GM21529 (cell line): ENCODE data around the gene MAP3K9.
A peak's percentile ranks its signal among the peaks of the same experiment; 100 is the strongest.

Experiments
- ATAC-seq: cut with Tn5 transposase; IDR thresholded peaks from one replicate; pipeline ENCODE4 v1.9.1; 2021; ENCODE audit not compliant: unreplicated experiment

MAP3K9 gene

DNA sequence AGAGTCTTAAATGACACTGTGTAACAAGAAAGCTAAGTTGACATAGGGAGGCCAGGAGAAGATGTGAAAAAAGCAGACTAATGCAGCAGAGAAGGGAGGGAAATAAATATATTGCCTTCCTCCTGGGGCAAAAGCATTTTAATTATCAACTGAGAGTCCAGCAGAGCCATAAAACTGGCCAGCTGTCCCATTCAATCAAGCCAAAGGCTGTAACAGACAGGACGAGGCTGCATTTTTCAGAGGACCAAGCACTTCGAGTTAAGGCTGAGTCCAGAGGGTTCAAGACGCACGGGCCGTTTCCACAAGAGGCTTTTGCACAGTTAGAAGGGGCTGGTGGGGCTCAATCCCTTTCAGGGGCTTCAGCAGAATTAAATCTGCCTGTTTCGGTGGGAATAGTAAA lies 20.4 kb downstream of the MAP3K9 start:
- ATAC-seq: no peak

DNA sequence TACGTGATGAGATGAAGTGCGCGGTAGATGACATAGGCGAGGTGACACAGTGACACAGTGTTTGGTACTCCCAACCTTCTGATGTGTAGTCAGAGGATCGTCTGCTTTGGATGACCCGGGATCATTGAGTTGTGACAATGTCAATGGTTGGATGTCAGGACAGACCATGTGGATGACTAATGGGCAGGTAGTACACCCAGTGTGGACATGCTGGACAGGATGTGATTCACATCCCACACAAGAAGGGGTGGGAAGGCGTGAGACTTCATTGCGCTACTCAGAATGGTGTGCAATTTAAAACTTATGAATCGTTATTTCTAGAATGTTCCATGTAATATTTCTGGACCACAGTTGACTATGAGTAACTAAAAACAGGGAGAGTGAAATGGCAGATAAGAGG lies 23.8 kb downstream of the MAP3K9 start:
- no peak for ATAC-seq

DNA sequence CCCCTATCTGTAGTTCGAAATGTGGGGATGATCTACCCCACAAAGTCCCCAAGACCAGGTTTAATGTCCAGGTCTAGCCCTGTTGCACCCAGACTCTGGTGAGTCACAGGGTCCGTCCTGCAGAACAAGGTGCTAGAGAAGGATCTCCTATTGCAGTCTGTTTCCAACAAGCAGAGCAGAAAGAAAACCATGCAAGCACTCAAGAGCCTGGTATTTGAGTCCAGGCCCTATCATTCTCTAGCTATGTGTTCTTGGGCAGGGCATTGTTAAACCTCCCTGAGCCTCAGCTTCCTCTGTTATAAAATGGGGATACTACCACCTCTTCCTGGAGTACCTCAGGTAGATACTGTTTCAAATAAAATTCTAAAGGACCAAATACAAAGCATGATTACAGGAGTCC lies 24.4 kb downstream of the MAP3K9 start:
- no peak for ATAC-seq

DNA sequence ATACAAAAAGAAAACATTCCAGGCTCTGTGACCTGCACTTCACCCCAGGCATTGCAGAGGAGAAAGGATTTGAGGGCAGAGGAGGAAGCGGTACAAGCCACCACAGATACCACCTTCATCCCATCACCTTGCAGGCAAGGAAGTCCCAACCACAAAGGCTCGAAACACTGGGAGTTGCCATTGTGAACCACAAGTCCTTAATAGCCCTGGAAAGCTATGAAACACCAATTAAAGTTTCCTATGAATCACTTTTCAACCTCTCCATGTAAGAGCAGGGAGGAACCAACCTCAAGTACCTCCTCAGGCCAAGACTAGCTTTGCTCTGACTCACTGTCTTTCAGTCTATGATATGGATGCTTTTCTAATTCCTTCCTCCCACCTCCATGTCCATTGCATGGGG lies 27.0 kb downstream of the MAP3K9 start:
- ATAC-seq: no peak

DNA sequence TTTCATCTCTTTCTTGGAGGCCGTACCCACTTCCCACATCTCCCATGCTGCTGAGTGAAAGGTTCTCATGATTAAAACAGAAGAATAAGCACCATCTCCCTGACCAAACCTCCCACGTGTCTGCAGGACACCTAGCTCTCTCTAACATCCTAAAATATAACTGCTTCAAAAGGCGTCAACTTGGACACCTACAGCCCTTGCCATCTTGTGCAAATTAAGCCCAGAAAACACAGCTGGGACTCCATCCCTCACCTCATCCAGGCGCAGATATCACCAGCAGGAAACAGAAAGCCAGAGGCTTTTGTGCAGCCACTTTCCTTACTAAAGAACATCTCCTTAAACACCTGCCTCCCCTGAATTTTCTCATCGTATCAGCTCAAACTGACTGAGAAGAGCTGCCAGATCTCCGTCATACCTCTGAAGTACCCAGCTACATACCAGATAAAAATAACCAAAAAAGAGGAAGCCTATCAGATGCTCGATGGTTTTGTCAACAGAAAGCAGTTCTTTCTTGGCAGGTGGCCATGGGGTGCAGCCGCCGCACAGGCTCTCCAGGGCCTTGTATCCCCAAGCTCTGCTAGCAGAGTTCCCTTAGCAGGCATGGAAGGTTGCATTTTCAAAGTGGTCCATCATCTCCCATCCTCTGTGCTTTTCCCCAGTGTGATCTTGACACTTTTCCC lies 28.8 kb downstream of the MAP3K9 start:
- peak; percentile 73 for ATAC-seq

DNA sequence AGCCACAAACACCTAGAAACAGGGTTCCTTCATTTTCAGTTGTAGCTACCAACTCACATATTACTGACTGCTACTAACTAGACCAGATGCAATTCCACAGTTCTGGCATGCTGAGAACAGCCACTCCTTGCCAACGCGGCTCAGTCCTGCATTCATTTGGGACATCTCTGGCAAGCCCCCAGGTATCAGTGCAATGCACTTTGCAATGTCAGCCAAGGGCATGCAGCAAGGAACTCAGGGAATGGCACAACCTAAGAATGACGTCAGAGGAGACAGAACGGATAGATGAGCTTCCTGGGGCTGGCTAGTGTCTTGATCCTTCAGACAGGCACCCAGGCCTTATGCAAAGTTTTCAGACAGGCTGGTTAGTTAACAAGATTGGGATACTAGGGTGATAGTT lies 29.6 kb downstream of the MAP3K9 start:
- no peak for ATAC-seq

DNA sequence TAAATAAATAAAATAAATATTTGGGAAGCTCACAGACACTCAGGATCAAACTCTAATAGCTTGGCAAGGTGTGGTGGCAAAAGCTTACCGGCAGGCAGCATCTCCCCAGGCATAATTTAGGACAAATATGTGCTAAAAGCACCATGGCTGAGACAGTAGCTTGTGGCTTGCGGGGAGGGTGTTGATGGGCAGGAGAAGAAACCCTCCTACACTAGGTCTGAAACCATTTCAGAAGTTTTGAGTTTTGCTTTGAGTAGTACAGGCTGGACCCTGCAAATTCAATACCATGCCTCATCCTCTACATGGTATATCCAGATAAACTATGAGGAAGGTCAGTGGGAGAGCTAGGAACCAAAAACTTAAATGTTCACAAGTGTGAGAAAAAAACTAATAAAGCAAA lies 33.1 kb downstream of the MAP3K9 start:
- peak; percentile 72 for ATAC-seq

DNA sequence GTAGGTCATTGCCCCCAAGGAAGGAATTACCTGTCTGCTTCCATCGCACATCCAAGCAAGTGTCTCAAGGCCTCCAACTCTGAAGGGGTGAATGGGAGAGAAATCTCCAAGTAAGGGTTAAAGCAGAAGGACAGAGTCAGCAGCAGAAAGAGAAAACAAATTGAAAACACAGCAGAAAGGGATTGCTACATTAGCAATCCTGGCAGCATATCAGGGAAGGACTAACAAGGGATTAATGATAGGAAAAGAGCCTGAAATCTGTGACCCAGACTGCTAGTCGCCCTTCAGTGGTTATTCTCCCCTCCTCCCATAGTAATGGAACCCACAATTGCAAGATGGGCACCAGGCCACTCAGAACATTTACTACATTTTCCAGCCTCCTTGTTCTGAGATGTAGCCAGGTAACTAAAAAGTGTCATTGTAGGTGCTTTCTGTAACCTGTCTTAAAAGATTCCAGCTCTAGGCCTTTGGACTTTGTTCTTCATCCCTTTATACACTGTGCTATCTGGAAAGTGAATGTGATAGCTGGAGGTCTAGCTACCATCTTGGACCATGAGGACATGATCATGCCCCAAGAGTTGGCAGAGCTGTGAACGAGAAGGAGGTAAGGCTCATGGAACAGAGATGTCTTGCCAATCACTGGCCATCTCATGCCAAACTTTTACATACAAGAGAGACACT lies 36.0 kb downstream of the MAP3K9 start:
- ATAC-seq: no peak

DNA sequence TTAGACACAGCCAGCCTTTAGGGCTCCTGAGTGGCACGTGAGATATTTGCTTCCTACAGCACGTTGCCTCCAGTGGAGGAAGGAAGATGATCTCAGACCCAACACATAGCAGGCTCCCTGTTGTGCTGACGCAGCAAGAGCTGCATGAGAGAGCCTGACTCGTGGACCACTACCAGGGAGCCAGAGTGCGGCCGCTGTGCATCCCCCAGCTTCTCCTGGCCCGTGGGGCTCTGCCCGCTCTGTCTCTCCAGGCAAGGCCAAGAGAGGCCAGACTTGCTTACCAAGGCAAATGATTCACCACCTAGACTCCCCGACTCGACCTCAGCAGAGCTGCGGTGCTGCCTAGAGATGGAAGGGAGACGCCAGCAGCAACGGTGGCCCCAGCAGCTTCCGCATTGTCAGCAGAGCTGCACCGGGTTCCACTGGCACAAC lies 37.5 kb downstream of the MAP3K9 start:
- ATAC-seq: no peak

DNA sequence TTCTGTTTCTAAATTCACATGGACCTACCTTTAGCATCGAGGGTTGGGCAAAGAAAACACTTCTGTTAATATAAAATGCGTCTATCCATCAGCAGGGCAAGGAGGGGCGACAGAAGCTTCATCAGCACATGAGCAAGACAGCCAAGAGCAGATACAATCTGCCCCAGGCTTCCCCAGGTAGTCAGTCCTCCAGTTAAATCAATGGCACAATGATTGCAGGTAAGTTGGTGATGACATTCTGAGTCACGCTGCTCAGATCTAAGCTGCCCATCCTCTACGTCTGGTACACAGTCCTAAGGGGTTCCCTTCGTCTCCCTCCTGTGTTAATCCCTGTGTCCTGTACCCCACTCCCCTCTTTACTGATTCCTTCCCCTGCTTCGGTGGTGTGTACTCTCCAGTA lies 38.8 kb downstream of the MAP3K9 start:
- ATAC-seq: no peak

DNA sequence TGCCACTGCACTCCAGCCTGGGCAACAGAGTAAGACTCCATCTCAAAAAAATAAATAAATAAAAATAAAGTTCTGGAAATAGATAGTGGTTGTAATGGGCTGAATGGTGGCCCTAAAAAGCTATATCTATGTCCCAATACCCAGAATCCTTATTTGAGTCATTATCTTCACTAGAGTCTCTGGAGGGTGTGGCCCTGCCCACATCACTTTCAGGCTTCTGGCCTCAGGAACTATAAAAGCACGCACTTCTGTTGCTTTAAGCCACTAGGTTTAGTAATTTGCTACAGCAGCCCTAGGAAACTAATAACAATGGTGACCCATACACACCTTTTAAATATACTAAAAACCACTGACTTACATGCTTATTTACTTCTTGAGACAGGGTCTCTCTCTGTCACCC lies 49.9 kb downstream of the MAP3K9 start:
- ATAC-seq: no peak

DNA sequence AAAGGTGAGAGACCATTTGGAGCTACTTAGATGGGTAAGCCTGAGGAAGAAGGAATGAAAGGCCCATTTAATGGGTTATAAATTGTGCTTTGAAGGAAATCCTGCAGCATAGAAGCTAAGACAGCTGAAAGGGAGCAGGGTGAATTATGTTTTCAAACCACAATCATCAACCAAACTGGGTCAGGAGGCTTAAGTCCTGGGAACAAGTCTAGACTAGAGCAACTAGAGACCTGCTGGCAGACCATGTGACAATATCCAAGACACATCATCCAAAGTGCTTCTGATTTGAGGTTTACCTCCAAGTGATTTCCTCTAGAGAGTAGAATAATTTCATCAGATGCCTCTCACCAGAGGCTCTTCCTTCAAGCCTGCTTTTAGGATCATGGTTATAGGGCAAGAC lies 53.7 kb downstream of the MAP3K9 start:
- no peak for ATAC-seq

DNA sequence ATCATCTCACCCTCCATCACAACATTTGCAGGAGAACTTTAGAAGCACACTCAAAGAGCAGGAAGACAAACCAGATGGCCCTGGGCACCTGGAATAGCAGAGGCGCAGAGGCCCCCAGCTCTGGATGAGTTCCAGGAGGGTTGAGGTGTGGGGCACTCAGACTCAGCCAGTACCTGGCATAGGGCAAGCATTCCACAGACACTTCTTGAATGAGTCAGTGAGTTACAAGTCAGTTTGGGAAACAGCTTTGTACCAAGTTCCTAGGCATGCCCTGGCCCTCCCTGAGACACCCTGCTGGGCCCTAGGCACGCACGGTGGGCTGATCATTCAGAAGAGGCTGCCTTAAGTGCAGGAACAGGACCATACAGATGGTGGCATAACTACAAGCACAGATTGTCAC lies 54.3 kb downstream of the MAP3K9 start:
- ATAC-seq: no peak

DNA sequence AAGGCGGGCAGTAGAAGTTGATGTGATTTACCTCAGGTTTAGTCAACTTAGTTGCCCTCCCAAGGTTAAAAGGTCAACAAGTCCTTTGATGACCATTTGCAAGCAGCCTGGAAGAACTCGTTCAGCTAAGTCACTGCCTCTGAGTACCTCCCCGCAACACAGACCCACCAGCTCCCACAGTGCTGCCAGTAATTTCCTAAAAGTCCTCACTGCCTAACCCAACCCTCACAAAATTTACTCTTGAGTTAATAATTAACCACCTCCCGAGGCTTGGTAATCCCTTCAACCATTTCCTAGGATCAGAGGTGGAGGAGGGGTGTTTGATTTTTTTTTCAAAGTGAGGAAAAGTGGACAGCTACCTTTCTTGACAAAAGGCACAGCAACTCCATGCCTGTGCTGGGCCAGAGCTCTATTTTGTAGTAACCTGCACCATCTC lies 55.8 kb downstream of the MAP3K9 start:
- no peak for ATAC-seq

DNA sequence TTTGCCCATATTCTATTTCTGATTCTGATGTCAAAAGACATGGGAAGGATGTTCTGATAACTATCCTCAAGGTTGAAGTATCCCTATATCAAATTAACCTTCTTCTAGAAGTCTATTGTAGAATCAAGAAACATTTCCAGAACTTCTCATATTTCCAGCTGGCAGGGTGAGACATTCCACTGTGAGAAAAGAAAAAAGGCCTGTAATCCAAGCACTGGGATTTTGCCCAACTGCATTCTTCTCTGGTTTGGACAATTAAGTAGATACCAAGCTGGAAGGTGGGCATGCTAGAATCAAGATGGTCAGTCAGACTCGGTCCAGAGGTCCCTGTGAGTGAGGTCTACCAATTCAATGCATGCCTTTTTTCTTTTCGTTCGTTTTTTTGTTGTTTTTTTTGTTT lies 60.9 kb downstream of the MAP3K9 start:
- no peak for ATAC-seq

DNA sequence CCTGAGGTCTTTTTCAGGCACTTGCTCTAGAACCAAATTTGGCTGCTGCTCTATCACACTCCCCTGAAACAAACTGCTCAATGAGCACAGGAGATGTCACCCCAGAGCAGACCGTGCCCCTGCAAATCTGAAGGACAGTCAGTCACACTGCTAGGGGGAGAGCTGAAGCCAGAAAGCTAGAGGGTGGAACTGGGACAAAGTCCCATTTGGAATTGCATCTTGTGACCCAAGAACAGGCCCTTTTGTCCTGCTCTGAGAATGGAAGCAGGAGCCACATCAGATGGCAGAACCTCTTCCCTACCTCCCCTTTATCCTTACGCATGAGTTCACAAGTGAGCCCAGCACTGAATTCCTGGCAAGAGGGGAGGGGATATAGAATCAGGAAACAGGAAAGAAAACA lies 64.7 kb downstream of the MAP3K9 start:
- no peak for ATAC-seq

DNA sequence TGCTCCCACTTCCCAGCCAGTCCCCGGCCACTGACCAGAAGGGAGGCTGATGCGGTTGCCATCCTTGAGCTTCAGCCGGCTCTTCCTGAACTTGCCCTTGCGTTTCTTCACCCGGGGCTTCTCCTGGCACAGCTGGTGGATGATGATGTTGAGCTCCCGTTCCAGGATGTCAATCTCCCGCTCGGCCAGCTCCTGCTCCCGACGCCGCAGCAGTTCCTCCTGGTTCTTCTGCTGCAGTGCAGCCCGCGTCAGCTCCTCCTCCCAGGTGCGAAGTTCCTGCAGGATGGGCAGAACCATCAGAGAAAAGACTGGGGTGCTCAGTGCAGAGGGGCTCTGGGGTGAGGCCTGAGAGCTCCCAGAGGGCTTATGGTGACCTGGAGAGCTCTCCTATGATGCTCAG lies 67.0 kb downstream of the MAP3K9 start:
- no peak for ATAC-seq

DNA sequence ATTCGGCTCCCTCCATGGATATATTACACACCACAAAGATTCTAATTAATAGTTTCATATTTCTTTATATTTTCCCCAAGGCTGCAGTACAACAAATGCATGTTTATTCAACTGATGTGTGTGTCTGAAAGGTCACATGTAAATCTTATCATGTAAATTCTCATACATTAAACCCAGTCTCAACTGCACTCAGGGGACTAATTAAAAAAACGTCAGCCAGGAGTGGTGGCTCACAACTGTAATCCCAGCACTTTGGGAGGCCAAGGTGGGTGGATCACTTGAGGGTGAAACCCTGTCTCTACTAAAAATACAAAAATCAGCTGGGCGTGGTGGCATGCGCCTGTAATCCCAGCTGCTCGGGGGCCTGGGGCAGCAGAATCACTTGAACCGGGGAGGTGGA lies 67.8 kb downstream of the MAP3K9 start:
- no peak for ATAC-seq

DNA sequence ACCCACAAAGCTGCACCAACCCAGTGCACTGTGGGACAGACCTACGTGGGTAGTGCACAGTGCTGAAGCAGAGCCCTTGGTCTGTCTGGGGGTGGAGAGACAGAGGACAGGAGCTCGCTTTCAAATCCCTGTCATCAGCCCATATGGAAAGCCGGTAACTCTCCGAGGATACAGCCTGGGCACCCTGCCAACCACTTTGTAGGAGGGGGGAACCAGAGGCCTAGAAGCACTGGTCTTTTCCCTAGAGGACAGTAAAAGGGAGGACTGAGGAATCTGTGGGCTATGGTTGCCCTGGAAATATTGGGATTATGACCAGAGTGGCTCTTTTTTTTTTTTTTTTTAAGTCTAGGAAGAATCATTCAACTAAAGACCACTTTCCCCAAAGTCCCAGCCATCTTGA lies 74.3 kb downstream of the MAP3K9 start:
- ATAC-seq: no peak

DNA sequence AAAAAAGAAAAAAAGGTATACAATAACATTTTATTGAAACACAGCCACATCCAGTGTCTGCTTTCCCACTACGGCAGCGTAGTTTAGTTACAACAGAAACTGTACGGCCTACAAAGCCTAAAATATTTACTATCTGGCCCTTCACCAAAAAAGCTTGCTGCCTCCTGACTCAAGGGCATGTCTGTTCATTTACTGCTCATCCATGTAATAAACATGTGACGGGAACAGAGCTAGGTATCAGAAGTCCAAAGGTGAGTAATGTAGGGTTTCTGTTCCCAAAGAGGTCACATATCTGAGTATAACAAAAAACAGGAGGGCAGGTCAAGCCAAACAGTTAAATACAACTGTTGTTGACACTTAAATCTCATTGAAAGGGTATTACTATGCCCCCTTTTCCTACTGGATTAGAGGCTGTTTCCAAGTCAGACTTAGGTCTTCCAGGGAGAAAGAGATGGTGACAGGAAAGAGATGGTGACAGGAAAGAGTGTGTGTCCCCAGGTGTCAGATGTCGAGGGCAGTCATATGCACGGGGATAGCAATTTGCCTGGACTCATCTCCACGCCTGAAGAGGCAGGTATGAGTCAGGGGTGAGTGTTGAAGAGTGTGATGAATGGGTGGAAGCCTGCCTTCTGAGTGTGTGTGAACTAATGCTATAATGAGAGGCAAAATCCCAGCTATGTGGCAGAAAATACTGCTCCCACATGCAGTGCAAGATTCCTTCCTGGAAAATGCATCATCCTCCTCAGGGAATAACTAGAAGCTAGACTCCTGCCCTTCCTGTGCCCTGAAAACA lies 77.7 kb downstream of the MAP3K9 start:
- ATAC-seq: no peak

DNA sequence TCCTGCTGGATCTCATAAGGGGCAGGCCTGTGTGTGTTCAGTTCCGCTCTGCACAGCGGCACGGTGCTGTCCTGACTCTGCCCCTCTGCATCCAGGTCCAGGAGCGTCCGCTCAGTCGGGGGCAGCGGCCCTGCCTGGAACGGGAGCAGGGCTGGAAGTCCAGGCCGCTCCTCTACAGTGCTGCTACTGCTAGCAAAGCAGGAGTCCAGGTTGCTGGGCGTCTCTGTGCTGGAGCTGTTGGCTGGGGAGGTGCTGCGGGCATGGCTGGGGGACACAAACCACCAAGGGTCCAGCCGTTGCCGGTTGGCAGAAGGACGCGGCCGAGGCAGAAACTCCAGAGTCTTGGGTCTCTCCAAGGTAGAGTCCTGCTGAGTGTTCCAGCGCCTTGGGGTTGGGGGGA lies 78.9 kb downstream of the MAP3K9 start:
- ATAC-seq: no peak
